Measurements from ENCODE around the gene ATP9A. TPM values are rescaled to one million over a fixed set of nuclear protein-coding genes. Genes with fewer than 3 reads are reported as not detected.

Gene ATP9A
- total and polyA plus RNA-seq, 4 donors, result 2.4 to 16.7 (median 9.9) TPM

DNA sequence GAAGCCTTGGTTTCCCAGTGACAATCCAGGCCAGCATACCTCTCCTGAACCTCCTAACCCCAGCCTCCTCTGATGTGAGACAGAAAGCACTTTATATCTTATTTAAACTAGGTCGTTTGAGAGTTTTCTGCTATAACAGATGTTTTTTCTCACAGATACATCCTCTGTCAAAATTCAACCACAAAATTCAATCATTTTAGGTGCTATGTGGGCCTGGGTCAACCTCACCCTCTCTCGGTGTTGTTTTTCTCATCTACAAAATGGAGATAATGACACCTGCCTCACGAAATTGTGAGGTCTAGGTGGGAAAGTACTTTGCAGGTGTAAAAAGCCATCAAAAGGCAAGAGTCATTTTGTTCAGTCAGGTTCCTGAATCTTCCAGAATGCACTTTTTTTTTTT, 179.4 kb downstream of the ATP9A start:
- DNase-seq (ENCODE audit: low spot score), result no peak
- Histone ChIP-seq H3K4me3 (ENCODE audit: low read depth in 1 of 3, low read length in 3 of 3) (no peak overlapping the region), H3K4me1 (ENCODE audit: control insufficient read depth in 4 of 4, insufficient read depth in 4 of 4, low read length in 3 of 4) (no peaks in the 10 kb centered on the region), H3K27ac (ENCODE audit: low read depth in 1 of 2, low read length in 2 of 2) (no peak overlapping the region), H3K9me3 (ENCODE audit: control insufficient read depth in 4 of 4, low read length in 3 of 4) (no peaks in the 10 kb centered on the region), H3K27me3 (ENCODE audit: control insufficient read depth in 4 of 4, insufficient read depth in 4 of 4, low read length in 3 of 4) (no peaks in the 10 kb centered on the region), H3K9ac (ENCODE audit: low read depth in 1 of 2, low read length in 2 of 2) (no peak overlapping the region), H3K36me3 (ENCODE audit: control insufficient read depth in 4 of 4, insufficient read depth in 3 of 4, low read depth in 1 of 4, low read length in 3 of 4) (no peaks in the 10 kb centered on the region)
- no peak for TF ChIP-seq JUND (IDR thresholded peaks at IDR 0.05)
- no peak for TF ChIP-seq RXRA (IDR thresholded peaks at IDR 0.05)
- no peak for TF ChIP-seq YY1 (IDR thresholded peaks at IDR 0.05)
- no peak for TF ChIP-seq SP1 (IDR thresholded peaks at IDR 0.05)
- no peak for TF ChIP-seq FOXA2 (IDR thresholded peaks at IDR 0.05)
- no peak for TF ChIP-seq RAD21 (IDR thresholded peaks at IDR 0.05)
- TF ChIP-seq NR2F2 (IDR thresholded peaks at IDR 0.05), result no peak
- TF ChIP-seq, protein P1, sequence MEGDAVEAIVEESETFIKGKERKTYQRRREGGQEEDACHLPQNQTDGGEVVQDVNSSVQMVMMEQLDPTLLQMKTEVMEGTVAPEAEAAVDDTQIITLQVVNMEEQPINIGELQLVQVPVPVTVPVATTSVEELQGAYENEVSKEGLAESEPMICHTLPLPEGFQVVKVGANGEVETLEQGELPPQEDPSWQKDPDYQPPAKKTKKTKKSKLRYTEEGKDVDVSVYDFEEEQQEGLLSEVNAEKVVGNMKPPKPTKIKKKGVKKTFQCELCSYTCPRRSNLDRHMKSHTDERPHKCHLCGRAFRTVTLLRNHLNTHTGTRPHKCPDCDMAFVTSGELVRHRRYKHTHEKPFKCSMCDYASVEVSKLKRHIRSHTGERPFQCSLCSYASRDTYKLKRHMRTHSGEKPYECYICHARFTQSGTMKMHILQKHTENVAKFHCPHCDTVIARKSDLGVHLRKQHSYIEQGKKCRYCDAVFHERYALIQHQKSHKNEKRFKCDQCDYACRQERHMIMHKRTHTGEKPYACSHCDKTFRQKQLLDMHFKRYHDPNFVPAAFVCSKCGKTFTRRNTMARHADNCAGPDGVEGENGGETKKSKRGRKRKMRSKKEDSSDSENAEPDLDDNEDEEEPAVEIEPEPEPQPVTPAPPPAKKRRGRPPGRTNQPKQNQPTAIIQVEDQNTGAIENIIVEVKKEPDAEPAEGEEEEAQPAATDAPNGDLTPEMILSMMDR (IDR thresholded peaks at IDR 0.05; ENCODE audit: low read depth, low read length, missing input control), result no peak
- no peak for TF ChIP-seq FOXA1 (IDR thresholded peaks at IDR 0.05)
- TF ChIP-seq, protein P2, sequence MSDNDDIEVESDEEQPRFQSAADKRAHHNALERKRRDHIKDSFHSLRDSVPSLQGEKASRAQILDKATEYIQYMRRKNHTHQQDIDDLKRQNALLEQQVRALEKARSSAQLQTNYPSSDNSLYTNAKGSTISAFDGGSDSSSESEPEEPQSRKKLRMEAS (IDR thresholded peaks at IDR 0.05), result no peak
- no peak for TF ChIP-seq TAF1 (conservative IDR thresholded peaks at IDR 0.05)
- TF ChIP-seq HNF4G (IDR thresholded peaks at IDR 0.05), result no peak
- no peak for TF ChIP-seq EGR1 (IDR thresholded peaks at IDR 0.05; ENCODE audit: low read depth in 2 of 2)
- no peak for TF ChIP-seq HNF4A (conservative IDR thresholded peaks at IDR 0.05)
- no peak for TF ChIP-seq GABPA (IDR thresholded peaks at IDR 0.05 in 1 of 2, conservative IDR thresholded peaks at IDR 0.05 in 1 of 2)
- TF ChIP-seq, protein P3, sequence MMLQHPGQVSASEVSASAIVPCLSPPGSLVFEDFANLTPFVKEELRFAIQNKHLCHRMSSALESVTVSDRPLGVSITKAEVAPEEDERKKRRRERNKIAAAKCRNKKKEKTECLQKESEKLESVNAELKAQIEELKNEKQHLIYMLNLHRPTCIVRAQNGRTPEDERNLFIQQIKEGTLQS (IDR thresholded peaks at IDR 0.05), result no peak
- WGBS, result 70% methylated on average over 3 of the region's 3 CpGs

DNA sequence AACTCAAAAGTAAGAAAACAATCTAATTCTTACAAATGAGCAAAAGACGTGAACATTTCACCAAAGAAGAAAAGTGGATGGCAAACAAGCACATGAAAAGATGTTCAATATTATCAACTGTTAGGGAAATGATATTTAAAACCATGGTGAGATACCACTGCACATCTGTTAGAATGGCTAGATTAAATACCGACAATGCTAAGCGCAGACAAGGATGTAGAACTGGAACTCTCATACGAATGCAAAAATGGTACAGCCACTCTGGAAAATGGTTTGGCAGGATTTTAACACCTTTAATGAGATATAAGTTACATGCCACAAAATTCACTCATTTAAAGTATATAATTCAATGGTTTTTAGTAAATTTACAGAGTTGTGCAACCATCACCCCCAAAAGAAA, 181.0 kb downstream of the ATP9A start:
- WGBS, result 95% methylated on average over 4 of the region's 4 CpGs
- no peaks in the 10 kb centered on the region for H3K36me3 ChIP-seq (ENCODE audit: control insufficient read depth in 4 of 4, insufficient read depth in 3 of 4, low read depth in 1 of 4, low read length in 3 of 4)
- DNase-seq (ENCODE audit: low spot score), result no peak
- no peaks in the 10 kb centered on the region for H3K9me3 ChIP-seq (ENCODE audit: control insufficient read depth in 4 of 4, low read length in 3 of 4)
- no peak for TF ChIP-seq FOXA2 (IDR thresholded peaks at IDR 0.05)
- TF ChIP-seq NR2F2 (IDR thresholded peaks at IDR 0.05), result no peak
- TF ChIP-seq HNF4G (IDR thresholded peaks at IDR 0.05), result no peak
- no peak for TF ChIP-seq RAD21 (IDR thresholded peaks at IDR 0.05)
- TF ChIP-seq, protein P1 (IDR thresholded peaks at IDR 0.05; ENCODE audit: low read depth, low read length, missing input control), result no peak
- no peak for TF ChIP-seq YY1 (IDR thresholded peaks at IDR 0.05)
- TF ChIP-seq TAF1 (conservative IDR thresholded peaks at IDR 0.05), result no peak
- TF ChIP-seq, protein P2 (IDR thresholded peaks at IDR 0.05), result no peak
- TF ChIP-seq, protein P3 (IDR thresholded peaks at IDR 0.05), result no peak
- no peak for TF ChIP-seq JUND (IDR thresholded peaks at IDR 0.05)
- TF ChIP-seq, protein P4, sequence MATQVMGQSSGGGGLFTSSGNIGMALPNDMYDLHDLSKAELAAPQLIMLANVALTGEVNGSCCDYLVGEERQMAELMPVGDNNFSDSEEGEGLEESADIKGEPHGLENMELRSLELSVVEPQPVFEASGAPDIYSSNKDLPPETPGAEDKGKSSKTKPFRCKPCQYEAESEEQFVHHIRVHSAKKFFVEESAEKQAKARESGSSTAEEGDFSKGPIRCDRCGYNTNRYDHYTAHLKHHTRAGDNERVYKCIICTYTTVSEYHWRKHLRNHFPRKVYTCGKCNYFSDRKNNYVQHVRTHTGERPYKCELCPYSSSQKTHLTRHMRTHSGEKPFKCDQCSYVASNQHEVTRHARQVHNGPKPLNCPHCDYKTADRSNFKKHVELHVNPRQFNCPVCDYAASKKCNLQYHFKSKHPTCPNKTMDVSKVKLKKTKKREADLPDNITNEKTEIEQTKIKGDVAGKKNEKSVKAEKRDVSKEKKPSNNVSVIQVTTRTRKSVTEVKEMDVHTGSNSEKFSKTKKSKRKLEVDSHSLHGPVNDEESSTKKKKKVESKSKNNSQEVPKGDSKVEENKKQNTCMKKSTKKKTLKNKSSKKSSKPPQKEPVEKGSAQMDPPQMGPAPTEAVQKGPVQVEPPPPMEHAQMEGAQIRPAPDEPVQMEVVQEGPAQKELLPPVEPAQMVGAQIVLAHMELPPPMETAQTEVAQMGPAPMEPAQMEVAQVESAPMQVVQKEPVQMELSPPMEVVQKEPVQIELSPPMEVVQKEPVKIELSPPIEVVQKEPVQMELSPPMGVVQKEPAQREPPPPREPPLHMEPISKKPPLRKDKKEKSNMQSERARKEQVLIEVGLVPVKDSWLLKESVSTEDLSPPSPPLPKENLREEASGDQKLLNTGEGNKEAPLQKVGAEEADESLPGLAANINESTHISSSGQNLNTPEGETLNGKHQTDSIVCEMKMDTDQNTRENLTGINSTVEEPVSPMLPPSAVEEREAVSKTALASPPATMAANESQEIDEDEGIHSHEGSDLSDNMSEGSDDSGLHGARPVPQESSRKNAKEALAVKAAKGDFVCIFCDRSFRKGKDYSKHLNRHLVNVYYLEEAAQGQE (IDR thresholded peaks at IDR 0.05), result no peak
- no peak for TF ChIP-seq HNF4A (conservative IDR thresholded peaks at IDR 0.05)
- no peak for TF ChIP-seq EGR1 (IDR thresholded peaks at IDR 0.05; ENCODE audit: low read depth in 2 of 2)
- no peak for TF ChIP-seq FOXA1 (IDR thresholded peaks at IDR 0.05)
- no peak for TF ChIP-seq GABPA (IDR thresholded peaks at IDR 0.05 in 1 of 2, conservative IDR thresholded peaks at IDR 0.05 in 1 of 2)
- TF ChIP-seq RXRA (IDR thresholded peaks at IDR 0.05), result no peak
- H3K27me3 ChIP-seq (ENCODE audit: control insufficient read depth in 4 of 4, insufficient read depth in 4 of 4, low read length in 3 of 4), result no peaks in the 10 kb centered on the region
- no peak overlapping the region for H3K9ac ChIP-seq (ENCODE audit: low read depth in 1 of 2, low read length in 2 of 2)
- H3K4me1 ChIP-seq (ENCODE audit: control insufficient read depth in 4 of 4, insufficient read depth in 4 of 4, low read length in 3 of 4), result no peaks in the 10 kb centered on the region
- no peak overlapping the region for H3K4me3 ChIP-seq (ENCODE audit: low read depth in 1 of 3, low read length in 3 of 3)
- H3K27ac ChIP-seq (ENCODE audit: low read depth in 1 of 2, low read length in 2 of 2), result no peak overlapping the region

Measured in liver (tissue), 9 donors.